Panc1 (cell line): ENCODE measurements around the gene TRMT6. TPM values are rescaled to one million over a fixed set of nuclear protein-coding genes. Genes with fewer than 3 reads are reported as not detected.

Source experiments
- ATAC-seq: fragments of 200-7000 bp; cut with Tn5 transposase; 2 replicates; pipeline ENCODE4 v1.9.1; 2020; ENCODE audit warnings: mild to moderate bottlenecking, moderate library complexity
- BruUV-seq: library from RNA; stranded (reverse); fragments of 400-500 nt; replicated peaks from 2 replicates; lab custom pipeline; 2021; lab: Mats Ljungman, UMichigan
- CTCF ChIA-PET: fragments of 300-600 bp; sonication (Branson Sonifier 250); formaldehyde crosslinking; loops from one replicate; lab custom pipeline; 2022; ENCODE audit warnings: antibody characterized with exemption; lab: Charles Lee
- POLR2A ChIA-PET: fragments of 300-600 bp; sonication (Branson Sonifier 250); formaldehyde crosslinking; loops from one replicate; lab custom pipeline; 2022; ENCODE audit warnings: antibody characterized with exemption; lab: Charles Lee
- DNase-seq: peaks from one replicate; pipeline ENCODE4 v3.0.0-alpha.2; 2010; ENCODE audit warnings: low read depth, low spot score
- H3K27ac ChIP-seq: 2 replicates; pipeline ENCODE4 v1.5.1; 2011; ENCODE audit warnings: mild to moderate bottlenecking, low read length, inconsistent platforms
- H3K27me3 ChIP-seq: fragments of 200-500 bp; sonication (Bioruptor generic); 2 replicates; pipeline ENCODE4 v1.6.0; 2014; ENCODE audit warnings: low read length, inconsistent platforms; ENCODE audit not compliant: control insufficient read depth, insufficient read depth
- H3K36me3 ChIP-seq: fragments of 200-500 bp; sonication (Bioruptor generic); 2 replicates; pipeline ENCODE4 v1.5.1; 2014; ENCODE audit warnings: inconsistent platforms, mild to moderate bottlenecking, low read length, moderate library complexity; ENCODE audit not compliant: control insufficient read depth, insufficient read depth
- H3K4me1 ChIP-seq: 2 replicates; pipeline ENCODE4 v1.5.1; 2011; ENCODE audit warnings: inconsistent platforms, mild to moderate bottlenecking, low read length, moderate library complexity; ENCODE audit not compliant: control insufficient read depth, insufficient read depth
- H3K4me3 ChIP-seq, 2 experiments: 2 replicates each; pipeline ENCODE4 v1.5.1; 2011 to 2012; ENCODE audit warnings: low read depth in 2 of 2, low read length in 2 of 2, mild to moderate bottlenecking in 2 of 2, inconsistent platforms in 1 of 2, moderate library complexity in 1 of 2
- H3K9me3 ChIP-seq: fragments of 200-500 bp; sonication (Bioruptor generic); 2 replicates; pipeline ENCODE4 v1.5.1; 2014; ENCODE audit warnings: low read depth, mild to moderate bottlenecking, inconsistent platforms, low read length, moderate library complexity; ENCODE audit not compliant: control insufficient read depth, insufficient read depth
- POLR2AphosphoS5 ChIP-seq: IDR thresholded peaks from 2 replicates; pipeline ENCODE4 v1.6.1; 2012; ENCODE audit warnings: mild to moderate bottlenecking, low read depth, low read length, moderate library complexity
- SIN3A ChIP-seq: IDR thresholded peaks from 2 replicates; pipeline ENCODE4 v1.6.1; 2012; ENCODE audit warnings: low read depth, mild to moderate bottlenecking, low read length, moderate library complexity, borderline replicate concordance; ENCODE audit not compliant: insufficient read depth
- TCF7L2 ChIP-seq: IDR thresholded peaks from 2 replicates; pipeline ENCODE4 v1.6.1; 2011; ENCODE audit warnings: mild to moderate bottlenecking, low read depth, low read length, inconsistent platforms
- in situ Hi-C: cut with HindIII; loops from 2 replicates; pipeline ENCODE4 v1.10.0; 2016; ENCODE audit warnings: low sequenced_read_pairs, low pct_unique_long_range_greater_than_20kb
- intact Hi-C: fragments of 100-400 bp; cut with micrococcal nuclease; formaldehyde crosslinking; loops from one replicate; pipeline ENCODE4 v1.10.0; 2022; ENCODE audit not compliant: unreplicated experiment
- total RNA-seq: library from RNA; stranded (reverse); gene quantifications from one replicate; pipeline ENCODE4 v1.2.1, GENCODE V29; 2021; ENCODE audit not compliant: unreplicated experiment
- TF ChIP-seq, protein P1 (sequence below), 2 experiments: IDR thresholded peaks; 2 replicates each; pipeline ENCODE4 v1.6.1; 2011 to 2012; ENCODE audit warnings: low read depth in 2 of 2, control low read depth in 1 of 2, low read length in 1 of 2, mild to moderate bottlenecking in 1 of 2, moderate library complexity in 1 of 2; ENCODE audit not compliant: insufficient read depth in 1 of 2
- TF ChIP-seq, protein P2 (sequence below): fragments of 450-650 bp; IDR thresholded peaks from 2 replicates; pipeline ENCODE4 v1.5.1; 2017; ENCODE audit warnings: mild to moderate bottlenecking

The TRMT6 gene
- total RNA-seq, 1 experiment from 2014 or later: 27.9 TPM

- no peak for DNase-seq
- no peak for TF ChIP-seq SIN3A
- TF ChIP-seq, protein P1, sequence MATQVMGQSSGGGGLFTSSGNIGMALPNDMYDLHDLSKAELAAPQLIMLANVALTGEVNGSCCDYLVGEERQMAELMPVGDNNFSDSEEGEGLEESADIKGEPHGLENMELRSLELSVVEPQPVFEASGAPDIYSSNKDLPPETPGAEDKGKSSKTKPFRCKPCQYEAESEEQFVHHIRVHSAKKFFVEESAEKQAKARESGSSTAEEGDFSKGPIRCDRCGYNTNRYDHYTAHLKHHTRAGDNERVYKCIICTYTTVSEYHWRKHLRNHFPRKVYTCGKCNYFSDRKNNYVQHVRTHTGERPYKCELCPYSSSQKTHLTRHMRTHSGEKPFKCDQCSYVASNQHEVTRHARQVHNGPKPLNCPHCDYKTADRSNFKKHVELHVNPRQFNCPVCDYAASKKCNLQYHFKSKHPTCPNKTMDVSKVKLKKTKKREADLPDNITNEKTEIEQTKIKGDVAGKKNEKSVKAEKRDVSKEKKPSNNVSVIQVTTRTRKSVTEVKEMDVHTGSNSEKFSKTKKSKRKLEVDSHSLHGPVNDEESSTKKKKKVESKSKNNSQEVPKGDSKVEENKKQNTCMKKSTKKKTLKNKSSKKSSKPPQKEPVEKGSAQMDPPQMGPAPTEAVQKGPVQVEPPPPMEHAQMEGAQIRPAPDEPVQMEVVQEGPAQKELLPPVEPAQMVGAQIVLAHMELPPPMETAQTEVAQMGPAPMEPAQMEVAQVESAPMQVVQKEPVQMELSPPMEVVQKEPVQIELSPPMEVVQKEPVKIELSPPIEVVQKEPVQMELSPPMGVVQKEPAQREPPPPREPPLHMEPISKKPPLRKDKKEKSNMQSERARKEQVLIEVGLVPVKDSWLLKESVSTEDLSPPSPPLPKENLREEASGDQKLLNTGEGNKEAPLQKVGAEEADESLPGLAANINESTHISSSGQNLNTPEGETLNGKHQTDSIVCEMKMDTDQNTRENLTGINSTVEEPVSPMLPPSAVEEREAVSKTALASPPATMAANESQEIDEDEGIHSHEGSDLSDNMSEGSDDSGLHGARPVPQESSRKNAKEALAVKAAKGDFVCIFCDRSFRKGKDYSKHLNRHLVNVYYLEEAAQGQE (IDR thresholded peaks at IDR 0.05; ENCODE audit: insufficient read depth in 1 of 2, low read depth in 2 of 2, low read length in 1 of 2): no peak
- no peak for TF ChIP-seq POLR2AphosphoS5
- TF ChIP-seq, protein P2, sequence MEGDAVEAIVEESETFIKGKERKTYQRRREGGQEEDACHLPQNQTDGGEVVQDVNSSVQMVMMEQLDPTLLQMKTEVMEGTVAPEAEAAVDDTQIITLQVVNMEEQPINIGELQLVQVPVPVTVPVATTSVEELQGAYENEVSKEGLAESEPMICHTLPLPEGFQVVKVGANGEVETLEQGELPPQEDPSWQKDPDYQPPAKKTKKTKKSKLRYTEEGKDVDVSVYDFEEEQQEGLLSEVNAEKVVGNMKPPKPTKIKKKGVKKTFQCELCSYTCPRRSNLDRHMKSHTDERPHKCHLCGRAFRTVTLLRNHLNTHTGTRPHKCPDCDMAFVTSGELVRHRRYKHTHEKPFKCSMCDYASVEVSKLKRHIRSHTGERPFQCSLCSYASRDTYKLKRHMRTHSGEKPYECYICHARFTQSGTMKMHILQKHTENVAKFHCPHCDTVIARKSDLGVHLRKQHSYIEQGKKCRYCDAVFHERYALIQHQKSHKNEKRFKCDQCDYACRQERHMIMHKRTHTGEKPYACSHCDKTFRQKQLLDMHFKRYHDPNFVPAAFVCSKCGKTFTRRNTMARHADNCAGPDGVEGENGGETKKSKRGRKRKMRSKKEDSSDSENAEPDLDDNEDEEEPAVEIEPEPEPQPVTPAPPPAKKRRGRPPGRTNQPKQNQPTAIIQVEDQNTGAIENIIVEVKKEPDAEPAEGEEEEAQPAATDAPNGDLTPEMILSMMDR: no peak
- no peak for TF ChIP-seq TCF7L2
- ChIA-PET CTCF (no interaction called here), POLR2A (no interaction called here)
- no TSS peak for BruUV-seq
- no peak overlapping the region for H3K27ac ChIP-seq
- no peaks in the 10 kb centered on the region for H3K4me1 ChIP-seq
- peaks cover 24% of the 10 kb centered on the region for H3K36me3 ChIP-seq
- H3K27me3 ChIP-seq: no peaks in the 10 kb centered on the region
- ATAC-seq: no peak
- intact Hi-C loops: no loop called here
- in situ Hi-C loops: no loop called here
- H3K9me3 ChIP-seq: no peaks in the 10 kb centered on the region
- H3K4me3 ChIP-seq: no peak overlapping the region
These were observed 17.1 kb upstream of the TRMT6 start for GRCh38 chr20:5967469-5967868.

DNA sequence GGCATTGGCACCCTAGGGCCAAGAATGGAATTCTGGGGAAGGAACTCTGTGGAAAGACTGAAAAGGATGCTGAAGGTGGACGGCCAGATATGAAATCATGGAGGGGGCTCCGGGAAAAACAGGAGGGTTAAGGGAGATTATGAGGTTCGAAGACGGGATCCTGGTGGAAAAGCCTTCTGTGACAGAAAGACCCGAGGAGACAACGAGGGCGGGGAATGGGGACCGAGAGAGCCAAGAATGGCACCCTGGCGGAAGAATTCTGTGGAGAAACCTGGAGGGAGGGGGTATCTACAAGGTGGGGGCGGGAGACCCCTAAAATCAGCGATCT lies 426 bp downstream of the TRMT6 start:
- ChIA-PET POLR2A (no interaction called here), CTCF (no interaction called here)
- H3K4me3 ChIP-seq: peak overlapping the region; percentile 99 to 100
- peaks cover 33% of the 10 kb centered on the region for H3K36me3 ChIP-seq
- BruUV-seq: no TSS peak
- ATAC-seq (peak; percentile 7), DNase-seq (no peak)
- in situ Hi-C loops (no loop called here), intact Hi-C loops (no loop called here)
- no peaks in the 10 kb centered on the region for H3K9me3 ChIP-seq
- no peaks in the 10 kb centered on the region for H3K27me3 ChIP-seq
- peaks cover 7% of the 10 kb centered on the region; the same call in 1 of the 2 replicates for H3K4me1 ChIP-seq
- H3K27ac ChIP-seq: peak overlapping the region; percentile 95
- TF ChIP-seq, protein P1 (IDR thresholded peaks at IDR 0.05; ENCODE audit: insufficient read depth in 1 of 2, low read depth in 2 of 2, low read length in 1 of 2): no peak
- TF ChIP-seq, protein P2: no peak
- TF ChIP-seq SIN3A: no peak
- no peak for TF ChIP-seq POLR2AphosphoS5
- no peak for TF ChIP-seq TCF7L2
